RWPE1 (cell line): ENCODE data around the gene GRID1.

ENCODE experiments used
- CTCF ChIA-PET: fragments of 350-600 bp; sonication (Branson Sonifier 250); formaldehyde crosslinking; extraction: SDS; loops from one replicate; lab custom pipeline; 2021; lab: Yijun Ruan, JAX
- POLR2A ChIA-PET: fragments of 400-600 bp; formaldehyde crosslinking; extraction: SDS; loops from one replicate; lab custom pipeline; 2020; ENCODE audit warnings: antibody characterized with exemption; ENCODE audit not compliant: low non-redundant PET; lab: Yijun Ruan, JAX
- DNase-seq: peaks from one replicate; pipeline ENCODE4 v3.0.0; 2012; ENCODE audit warnings: low spot score
- H3K27ac ChIP-seq: fragments of 450-650 bp; 2 replicates; pipeline ENCODE4 v1.5.1; 2017
- TF ChIP-seq, protein P1 (sequence below): fragments of 450-650 bp; conservative IDR thresholded peaks from 2 replicates; pipeline ENCODE4 v1.5.1; 2017; ENCODE audit warnings: low read depth, mild to moderate bottlenecking

The GRID1 gene

GRCh38 chr10:85983051-85983450 is 383.5 kb downstream of the GRID1 start:
- DNase-seq = no peak
- ChIA-PET POLR2A (no interaction called here), CTCF (interaction anchor here (0.5 to 0.8 kb wide), 2 partner anchors 13 to 21 kb away, joined by 3 read pairs; no protein-coding TSS in a partner anchor)
- TF ChIP-seq, protein P1, sequence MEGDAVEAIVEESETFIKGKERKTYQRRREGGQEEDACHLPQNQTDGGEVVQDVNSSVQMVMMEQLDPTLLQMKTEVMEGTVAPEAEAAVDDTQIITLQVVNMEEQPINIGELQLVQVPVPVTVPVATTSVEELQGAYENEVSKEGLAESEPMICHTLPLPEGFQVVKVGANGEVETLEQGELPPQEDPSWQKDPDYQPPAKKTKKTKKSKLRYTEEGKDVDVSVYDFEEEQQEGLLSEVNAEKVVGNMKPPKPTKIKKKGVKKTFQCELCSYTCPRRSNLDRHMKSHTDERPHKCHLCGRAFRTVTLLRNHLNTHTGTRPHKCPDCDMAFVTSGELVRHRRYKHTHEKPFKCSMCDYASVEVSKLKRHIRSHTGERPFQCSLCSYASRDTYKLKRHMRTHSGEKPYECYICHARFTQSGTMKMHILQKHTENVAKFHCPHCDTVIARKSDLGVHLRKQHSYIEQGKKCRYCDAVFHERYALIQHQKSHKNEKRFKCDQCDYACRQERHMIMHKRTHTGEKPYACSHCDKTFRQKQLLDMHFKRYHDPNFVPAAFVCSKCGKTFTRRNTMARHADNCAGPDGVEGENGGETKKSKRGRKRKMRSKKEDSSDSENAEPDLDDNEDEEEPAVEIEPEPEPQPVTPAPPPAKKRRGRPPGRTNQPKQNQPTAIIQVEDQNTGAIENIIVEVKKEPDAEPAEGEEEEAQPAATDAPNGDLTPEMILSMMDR = no peak
- H3K27ac ChIP-seq = no peak overlapping the region

- POLR2A ChIA-PET = no interaction called here
- H3K27ac ChIP-seq = no peak overlapping the region
- CTCF ChIA-PET = no interaction called here
- DNase-seq = no peak
- TF ChIP-seq, protein P1 = no peak
These were observed 387.0 kb downstream of the GRID1 start for GRCh38 chr10:85979598-85979997.

DNA sequence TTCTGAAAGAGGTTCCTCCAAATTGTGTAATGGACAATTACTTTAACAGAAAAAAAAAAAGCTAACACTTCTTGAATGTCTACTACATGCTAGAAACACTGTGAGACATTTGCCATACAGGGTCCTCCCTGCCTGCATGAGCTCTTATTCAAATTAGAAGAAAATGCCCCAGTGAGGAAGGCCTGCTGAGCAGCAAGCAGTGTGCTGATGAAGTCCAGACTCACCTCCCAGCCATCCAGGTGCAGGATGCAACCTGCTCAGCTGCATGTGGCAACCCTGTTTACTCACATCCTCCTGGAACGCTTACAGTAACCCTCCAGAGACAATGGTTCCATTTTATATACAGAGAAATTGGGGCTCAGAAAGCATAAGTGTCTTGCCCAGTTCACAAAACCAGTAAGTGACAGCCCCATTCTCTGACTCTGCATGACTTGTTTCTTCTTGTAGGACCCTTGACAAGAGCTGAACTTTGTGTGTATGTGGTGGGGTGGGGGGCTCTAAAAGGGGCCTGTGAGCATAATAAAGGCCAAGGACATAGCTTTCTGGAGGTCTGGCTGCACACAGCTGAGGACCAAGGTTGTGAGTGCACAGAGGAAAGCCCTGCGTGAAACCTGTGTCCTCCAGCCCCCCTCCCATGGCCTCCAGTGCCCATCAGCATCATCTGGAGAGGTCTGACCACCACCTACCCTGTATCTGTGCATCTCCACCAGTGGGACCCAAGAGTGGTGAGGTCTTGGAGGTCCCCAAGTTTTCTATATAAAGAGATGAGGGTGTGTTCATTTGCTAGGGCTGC is 387.8 kb downstream of the GRID1 start:
- ChIA-PET POLR2A (no interaction called here), CTCF (interaction anchor here (0.7 kb wide), 1 partner anchor 15 kb away, joined by 3 read pairs; no protein-coding TSS in a partner anchor)
- TF ChIP-seq, protein P1 = no peak
- peak; percentile 37 for DNase-seq
- no peak overlapping the region for H3K27ac ChIP-seq

DNA sequence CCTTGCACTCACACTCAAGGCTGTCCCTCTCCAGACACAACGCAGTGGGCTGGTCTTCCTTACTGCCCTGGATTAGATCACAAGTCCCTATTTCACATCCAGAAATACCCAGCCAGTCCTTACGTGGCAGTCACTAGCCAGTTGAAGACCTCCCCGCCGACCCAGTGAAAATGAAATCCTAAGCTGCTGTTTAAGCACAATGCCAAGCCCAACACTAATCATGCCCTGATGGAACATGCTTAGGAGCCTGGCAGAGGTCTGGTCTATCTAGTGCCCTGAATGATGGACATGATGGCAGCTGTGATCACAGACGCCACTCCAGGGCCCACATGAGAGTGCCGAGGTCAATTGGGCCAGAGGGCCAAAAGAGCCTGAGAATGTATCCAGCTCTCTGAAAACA is 389.0 kb downstream of the GRID1 start:
- TF ChIP-seq, protein P1 = no peak
- POLR2A ChIA-PET = no interaction called here
- H3K27ac ChIP-seq = no peak overlapping the region
- CTCF ChIA-PET = no interaction called here
- no peak for DNase-seq

GRCh38 chr10:85976267-85976793 is 390.3 kb downstream of the GRID1 start:
- POLR2A ChIA-PET = no interaction called here
- CTCF ChIA-PET = interaction anchor here (0.6 kb wide), 1 partner anchor 1241 kb away, joined by 3 read pairs; no protein-coding TSS in a partner anchor
- H3K27ac ChIP-seq = no peak overlapping the region
- DNase-seq = no peak
- TF ChIP-seq, protein P1 = no peak

DNA sequence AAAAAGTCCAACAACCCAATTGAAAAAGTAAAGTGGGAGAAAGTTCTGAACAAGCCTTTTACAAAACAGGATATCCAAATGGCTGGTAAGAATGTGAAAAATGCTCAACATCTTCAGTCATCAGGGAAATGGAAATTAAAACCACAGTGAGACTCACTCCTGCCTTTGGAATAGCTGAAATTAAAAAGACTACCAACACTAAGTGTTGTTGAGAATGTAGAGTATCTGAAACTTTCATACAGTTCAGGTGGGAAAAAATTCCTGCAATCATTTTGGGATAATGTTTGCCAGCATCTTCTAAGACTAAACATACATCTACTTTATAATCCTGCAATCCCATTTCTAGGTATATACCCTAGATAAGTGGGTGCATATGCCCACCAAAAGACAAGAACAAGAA is 395.1 kb downstream of the GRID1 start:
- POLR2A ChIA-PET = no interaction called here
- no peak overlapping the region for H3K27ac ChIP-seq
- CTCF ChIA-PET = no interaction called here
- no peak for DNase-seq
- TF ChIP-seq, protein P1 = no peak
